ENCODE results near the gene VCP.

Gene VCP

GRCh38 chr9:35078066-35078465, 5.6 kb upstream of the VCP start:
- H3F3A ChIP-seq (ENCODE audit: control insufficient read depth, insufficient read depth): peaks cover 7% of the 10 kb centered on the region
- H3K36me3 ChIP-seq (ENCODE audit: control insufficient read depth, low read length): peaks cover 54% of the 10 kb centered on the region
- peaks cover 29% of the 10 kb centered on the region for H3K4me1 ChIP-seq (ENCODE audit: control insufficient read depth, low read length)
- H3K4me3 ChIP-seq (ENCODE audit: low read length): peak overlapping the region; percentile 90
- H3K9me2 ChIP-seq (replicated peaks; ENCODE audit: control insufficient read depth, low read length): no peaks in the 10 kb centered on the region
- no peak overlapping the region for H3K27ac ChIP-seq (ENCODE audit: low read depth, low read length)
- no peak for TF ChIP-seq EZH2phosphoT487 (IDR thresholded peaks at IDR 0.05; ENCODE audit: borderline replicate concordance, low read length)
- TF ChIP-seq, protein P1, sequence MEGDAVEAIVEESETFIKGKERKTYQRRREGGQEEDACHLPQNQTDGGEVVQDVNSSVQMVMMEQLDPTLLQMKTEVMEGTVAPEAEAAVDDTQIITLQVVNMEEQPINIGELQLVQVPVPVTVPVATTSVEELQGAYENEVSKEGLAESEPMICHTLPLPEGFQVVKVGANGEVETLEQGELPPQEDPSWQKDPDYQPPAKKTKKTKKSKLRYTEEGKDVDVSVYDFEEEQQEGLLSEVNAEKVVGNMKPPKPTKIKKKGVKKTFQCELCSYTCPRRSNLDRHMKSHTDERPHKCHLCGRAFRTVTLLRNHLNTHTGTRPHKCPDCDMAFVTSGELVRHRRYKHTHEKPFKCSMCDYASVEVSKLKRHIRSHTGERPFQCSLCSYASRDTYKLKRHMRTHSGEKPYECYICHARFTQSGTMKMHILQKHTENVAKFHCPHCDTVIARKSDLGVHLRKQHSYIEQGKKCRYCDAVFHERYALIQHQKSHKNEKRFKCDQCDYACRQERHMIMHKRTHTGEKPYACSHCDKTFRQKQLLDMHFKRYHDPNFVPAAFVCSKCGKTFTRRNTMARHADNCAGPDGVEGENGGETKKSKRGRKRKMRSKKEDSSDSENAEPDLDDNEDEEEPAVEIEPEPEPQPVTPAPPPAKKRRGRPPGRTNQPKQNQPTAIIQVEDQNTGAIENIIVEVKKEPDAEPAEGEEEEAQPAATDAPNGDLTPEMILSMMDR (IDR thresholded peaks at IDR 0.05; ENCODE audit: low read depth, low read length, poor library complexity, severe bottlenecking): no peak
- no peaks in the 10 kb centered on the region for H3K27me3 ChIP-seq (ENCODE audit: control insufficient read depth, low read length)
- H3K9me3 ChIP-seq (ENCODE audit: control insufficient read depth, insufficient read depth, low read length): no peaks in the 10 kb centered on the region
- H3K79me2 ChIP-seq (ENCODE audit: control insufficient read depth, low read length): peaks cover 30% of the 10 kb centered on the region
- no peaks in the 10 kb centered on the region for H4K20me1 ChIP-seq (ENCODE audit: control insufficient read depth, insufficient read depth, low read depth, low read length)
- H3K4me2 ChIP-seq (ENCODE audit: low read length): peak overlapping the region; percentile 85

GRCh38 chr9:35076848-35077247, 4.4 kb upstream of the VCP start:
- Histone ChIP-seq H3K27me3 (ENCODE audit: control insufficient read depth, low read length) (no peaks in the 10 kb centered on the region), H3K27ac (ENCODE audit: low read depth, low read length) (no peak overlapping the region), H3K4me2 (ENCODE audit: low read length) (no peak overlapping the region), H3K9me3 (ENCODE audit: control insufficient read depth, insufficient read depth, low read length) (no peaks in the 10 kb centered on the region), H3K4me3 (ENCODE audit: low read length) (no peak overlapping the region), H3K36me3 (ENCODE audit: control insufficient read depth, low read length) (peaks cover 62% of the 10 kb centered on the region), H4K20me1 (ENCODE audit: control insufficient read depth, insufficient read depth, low read depth, low read length) (no peaks in the 10 kb centered on the region), H3K4me1 (ENCODE audit: control insufficient read depth, low read length) (peaks cover 27% of the 10 kb centered on the region), H3K9me2 (replicated peaks; ENCODE audit: control insufficient read depth, low read length) (no peaks in the 10 kb centered on the region), H3F3A (ENCODE audit: control insufficient read depth, insufficient read depth) (peaks cover 9% of the 10 kb centered on the region), H3K79me2 (ENCODE audit: control insufficient read depth, low read length) (peaks cover 35% of the 10 kb centered on the region)
- no peak for TF ChIP-seq EZH2phosphoT487 (IDR thresholded peaks at IDR 0.05; ENCODE audit: borderline replicate concordance, low read length)
- TF ChIP-seq, protein P1 (IDR thresholded peaks at IDR 0.05; ENCODE audit: low read depth, low read length, poor library complexity, severe bottlenecking): no peak

DNA sequence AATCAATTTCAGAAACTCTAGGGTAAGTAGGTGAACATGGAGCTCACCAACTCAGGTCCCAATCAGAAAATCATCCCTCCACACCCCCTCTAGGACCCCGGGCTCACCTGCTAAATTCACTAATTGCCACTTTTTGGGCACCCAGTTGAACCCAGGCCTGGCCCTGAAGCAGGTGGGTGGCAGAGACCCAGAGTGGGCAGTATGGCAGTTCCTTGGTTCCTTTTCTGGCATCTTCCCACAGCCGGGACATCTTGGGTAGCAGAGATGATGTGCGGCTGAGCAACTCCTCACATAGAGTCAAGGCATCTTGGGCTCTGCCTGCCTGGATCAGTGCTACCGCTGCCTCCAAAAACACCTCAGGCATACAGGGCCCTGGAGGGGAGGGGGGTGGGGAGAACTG, 2.9 kb upstream of the VCP start:
- Histone ChIP-seq H3K36me3 (ENCODE audit: control insufficient read depth, low read length) (peaks cover 76% of the 10 kb centered on the region), H3K9me3 (ENCODE audit: control insufficient read depth, insufficient read depth, low read length) (no peaks in the 10 kb centered on the region), H3K27me3 (ENCODE audit: control insufficient read depth, low read length) (no peaks in the 10 kb centered on the region)

More for the DNA sequence above, 2.9 kb upstream of the VCP start:
- Histone ChIP-seq H3K9me2 (replicated peaks; ENCODE audit: control insufficient read depth, low read length) (no peaks in the 10 kb centered on the region), H3F3A (ENCODE audit: control insufficient read depth, insufficient read depth) (peaks cover 14% of the 10 kb centered on the region), H3K4me2 (ENCODE audit: low read length) (no peak overlapping the region), H3K4me3 (ENCODE audit: low read length) (no peak overlapping the region), H3K4me1 (ENCODE audit: control insufficient read depth, low read length) (peaks cover 31% of the 10 kb centered on the region), H3K27ac (ENCODE audit: low read depth, low read length) (no peak overlapping the region), H4K20me1 (ENCODE audit: control insufficient read depth, insufficient read depth, low read depth, low read length) (peaks cover 11% of the 10 kb centered on the region), H3K79me2 (ENCODE audit: control insufficient read depth, low read length) (peaks cover 50% of the 10 kb centered on the region)
- no peak for TF ChIP-seq EZH2phosphoT487 (IDR thresholded peaks at IDR 0.05; ENCODE audit: borderline replicate concordance, low read length)
- TF ChIP-seq, protein P1 (IDR thresholded peaks at IDR 0.05; ENCODE audit: low read depth, low read length, poor library complexity, severe bottlenecking): no peak
